Right atrium auricular region (tissue), 2 donors: ENCODE data around the gene EEF1AKMT2. TPM values are rescaled to one million over a fixed set of nuclear protein-coding genes. Genes with fewer than 3 reads are reported as not detected.

Experiments used
- DNase-seq: peaks from one replicate; pipeline ENCODE4 v3.0.0-alpha.2; 2019; ENCODE audit warnings: low spot score
- H3K27ac ChIP-seq, 2 donors: fragments of 200-600 bp; sonication (generic); 1 replicate in 1 of 2; 2 replicates in 1 of 2; pipeline ENCODE4 v1.5.1; 2016 to 2019
- H3K27me3 ChIP-seq, 2 donors: fragments of 200-600 bp; sonication (generic); one replicate each; pipeline versions ENCODE4 v1.5.1 to v1.6.0; 2017 to 2019
- H3K36me3 ChIP-seq: fragments of 200-600 bp; sonication (generic); one replicate; pipeline ENCODE4 v1.5.1; 2016
- H3K4me1 ChIP-seq, 2 donors: fragments of 200-600 bp; sonication (generic); one replicate each; pipeline versions ENCODE4 v1.5.1 to v1.6.0; 2017 to 2019
- H3K4me3 ChIP-seq, 2 donors: fragments of 200-600 bp; sonication (generic); 1 replicate in 1 of 2; 2 replicates in 1 of 2; pipeline ENCODE4 v1.5.1; 2017 to 2019; ENCODE audit warnings: mild to moderate bottlenecking in 1 of 2, moderate library complexity in 1 of 2
- H3K9me3 ChIP-seq, 2 donors: fragments of 200-600 bp; sonication (generic); one replicate each; pipeline ENCODE4 v1.5.1; 2019
- total RNA-seq, 2 donors: library from RNA; depleted of rRNA; stranded (reverse); fragments of >200 nt; gene quantifications; one replicate each; pipeline ENCODE4 v1.1.0, GENCODE V29; 2016
- TF ChIP-seq, protein P1 (sequence below), 2 donors: fragments of 200-600 bp; sonication (generic); IDR thresholded peaks; one replicate each; pipeline ENCODE4 v1.5.1; 2019; ENCODE audit warnings: antibody characterized with exemption in 2 of 2

Gene EEF1AKMT2
- total RNA-seq, 2 donors from 2014 or later = 9.6 to 10.2 TPM

DNA sequence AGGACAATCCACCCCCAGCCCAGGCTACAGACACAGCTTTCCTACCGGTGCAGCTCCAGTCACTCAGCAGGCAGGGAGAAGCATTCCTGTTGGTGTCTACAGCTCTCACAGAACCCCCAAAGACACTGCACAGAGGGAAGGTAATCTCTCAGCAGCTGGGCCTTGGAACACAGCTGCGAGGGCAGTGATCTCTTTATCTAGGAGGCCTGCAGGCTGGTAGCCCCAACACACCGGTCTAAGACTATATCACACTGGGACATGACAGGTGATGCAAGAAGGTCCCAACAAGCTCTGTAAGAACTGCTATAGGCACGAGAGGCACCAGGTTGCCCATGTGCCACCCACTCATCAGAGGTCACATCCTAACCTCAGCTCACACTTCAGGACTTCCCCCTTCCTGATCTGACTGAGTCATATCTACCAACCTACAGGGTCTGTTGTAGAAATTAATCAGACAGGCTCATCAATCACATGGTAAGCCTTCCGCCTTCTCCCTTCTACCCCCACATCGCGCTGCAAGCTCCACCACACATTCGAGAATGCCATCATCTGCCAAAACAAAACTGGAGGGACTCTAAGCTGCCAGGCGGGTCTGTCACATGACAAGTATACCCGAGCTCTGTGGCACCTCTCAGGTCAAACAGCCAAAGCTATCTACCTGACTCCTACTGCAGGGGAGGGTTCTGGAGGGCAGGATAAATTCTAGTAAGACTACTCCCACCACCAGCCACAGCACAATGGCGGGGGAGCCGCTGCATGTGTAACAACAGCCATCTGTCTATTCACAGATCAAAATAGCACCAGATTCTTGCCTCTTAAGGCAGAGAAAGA, 73.6 kb downstream of the EEF1AKMT2 start:
- no peaks in the 10 kb centered on the region for H3K36me3 ChIP-seq
- H3K4me1 ChIP-seq = peaks cover 0 to 84% of the 10 kb centered on the region in 2 donors
- H3K9me3 ChIP-seq = no peaks in the 10 kb centered on the region
- no peak overlapping the region for H3K4me3 ChIP-seq
- DNase-seq = no peak
- TF ChIP-seq, protein P1, sequence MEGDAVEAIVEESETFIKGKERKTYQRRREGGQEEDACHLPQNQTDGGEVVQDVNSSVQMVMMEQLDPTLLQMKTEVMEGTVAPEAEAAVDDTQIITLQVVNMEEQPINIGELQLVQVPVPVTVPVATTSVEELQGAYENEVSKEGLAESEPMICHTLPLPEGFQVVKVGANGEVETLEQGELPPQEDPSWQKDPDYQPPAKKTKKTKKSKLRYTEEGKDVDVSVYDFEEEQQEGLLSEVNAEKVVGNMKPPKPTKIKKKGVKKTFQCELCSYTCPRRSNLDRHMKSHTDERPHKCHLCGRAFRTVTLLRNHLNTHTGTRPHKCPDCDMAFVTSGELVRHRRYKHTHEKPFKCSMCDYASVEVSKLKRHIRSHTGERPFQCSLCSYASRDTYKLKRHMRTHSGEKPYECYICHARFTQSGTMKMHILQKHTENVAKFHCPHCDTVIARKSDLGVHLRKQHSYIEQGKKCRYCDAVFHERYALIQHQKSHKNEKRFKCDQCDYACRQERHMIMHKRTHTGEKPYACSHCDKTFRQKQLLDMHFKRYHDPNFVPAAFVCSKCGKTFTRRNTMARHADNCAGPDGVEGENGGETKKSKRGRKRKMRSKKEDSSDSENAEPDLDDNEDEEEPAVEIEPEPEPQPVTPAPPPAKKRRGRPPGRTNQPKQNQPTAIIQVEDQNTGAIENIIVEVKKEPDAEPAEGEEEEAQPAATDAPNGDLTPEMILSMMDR (IDR thresholded peaks at IDR 0.05) = no peak
- no peaks in the 10 kb centered on the region for H3K27me3 ChIP-seq
- H3K27ac ChIP-seq = peak overlapping the region; percentile 60 to 84

DNA sequence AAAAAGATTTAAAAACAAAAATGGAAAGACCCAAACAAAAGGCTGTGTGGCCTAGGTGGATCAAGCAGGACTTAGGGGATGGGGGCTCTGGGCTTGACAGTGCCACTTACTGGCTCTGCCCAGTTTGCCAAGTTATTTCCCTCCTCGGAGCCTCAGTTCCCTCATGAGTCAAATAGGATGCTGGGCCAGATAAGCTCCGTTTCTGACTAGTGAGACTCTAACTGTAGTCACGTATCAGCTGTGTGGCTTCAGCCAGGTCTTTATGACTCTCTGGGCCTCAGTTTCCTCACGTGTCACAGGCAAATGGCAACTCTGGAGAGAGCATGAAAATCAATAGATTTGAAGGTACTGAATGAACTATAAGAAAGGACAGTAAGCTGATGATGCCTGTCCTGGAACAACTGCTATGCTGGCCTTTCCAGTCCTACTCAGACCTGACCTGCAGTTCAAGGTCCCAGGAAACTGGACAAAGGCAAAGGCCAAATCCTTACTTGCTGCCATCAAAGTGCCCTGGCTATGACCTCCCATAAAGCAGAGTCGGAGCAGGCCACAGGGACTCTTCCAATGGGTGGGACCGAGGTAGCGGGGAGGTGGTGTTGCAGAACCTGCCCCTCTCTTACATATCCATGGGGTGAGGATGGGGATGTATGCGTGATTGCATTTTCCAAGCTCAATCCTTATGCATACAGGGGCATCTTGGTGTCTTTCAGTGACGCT, 74.5 kb downstream of the EEF1AKMT2 start:
- Histone ChIP-seq H3K27me3 (no peaks in the 10 kb centered on the region), H3K4me1 (peaks cover 0 to 75% of the 10 kb centered on the region in 2 donors), H3K9me3 (no peaks in the 10 kb centered on the region), H3K4me3 (no peak overlapping the region), H3K27ac (peak overlapping the region; percentile 60 to 84), H3K36me3 (no peaks in the 10 kb centered on the region)
- TF ChIP-seq, protein P1 (IDR thresholded peaks at IDR 0.05) = no peak
- DNase-seq = no peak

DNA sequence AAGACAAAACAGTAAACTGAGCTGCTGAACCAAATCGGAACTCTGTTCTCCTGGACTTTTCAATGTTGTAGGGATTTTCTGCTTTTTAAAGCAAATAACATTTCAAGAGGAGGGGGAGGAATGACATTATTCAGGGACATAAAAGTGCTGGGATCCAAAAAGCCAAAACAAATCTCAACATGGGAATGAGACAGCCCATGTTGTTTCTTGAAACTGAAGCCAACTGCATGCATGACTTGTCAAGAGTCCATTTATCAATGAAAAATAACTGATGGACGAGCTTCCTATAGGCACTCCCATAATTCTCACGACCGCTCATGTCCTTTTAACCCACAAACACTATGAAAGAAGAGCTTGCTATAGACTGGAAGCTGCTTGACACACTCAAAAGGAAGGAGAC, 75.3 kb downstream of the EEF1AKMT2 start:
- TF ChIP-seq, protein P1 (IDR thresholded peaks at IDR 0.05) = no peak
- Histone ChIP-seq H3K4me1 (peaks cover 0 to 68% of the 10 kb centered on the region in 2 donors), H3K4me3 (no peak overlapping the region), H3K36me3 (no peaks in the 10 kb centered on the region), H3K27ac (peak overlapping the region in 1 of 2 donors; percentile 84), H3K27me3 (no peaks in the 10 kb centered on the region), H3K9me3 (no peaks in the 10 kb centered on the region)
- DNase-seq = no peak

DNA sequence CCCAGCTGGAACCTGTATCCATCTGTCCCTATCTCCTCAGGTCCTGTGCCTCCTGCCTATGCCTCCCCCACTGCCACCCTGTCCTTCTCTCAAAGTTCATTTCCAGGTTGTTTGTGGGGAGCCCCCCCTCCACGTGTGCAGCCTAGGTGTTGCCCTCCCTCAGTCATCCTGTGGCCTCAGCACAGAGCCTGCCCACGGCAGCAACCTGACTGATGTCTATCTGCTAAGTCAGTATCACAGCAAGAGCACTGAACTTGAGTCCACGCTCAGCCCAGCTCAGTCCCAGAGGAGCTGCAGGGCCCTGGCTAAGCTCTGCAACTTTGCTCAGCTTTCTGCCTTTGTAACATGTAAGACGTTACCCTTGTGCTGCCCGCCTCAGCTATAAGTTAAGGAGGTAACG, 76.2 kb downstream of the EEF1AKMT2 start:
- DNase-seq = no peak
- Histone ChIP-seq H3K27me3 (no peaks in the 10 kb centered on the region), H3K4me3 (no peak overlapping the region), H3K4me1 (peaks cover 0 to 68% of the 10 kb centered on the region in 2 donors), H3K27ac (no peak overlapping the region), H3K9me3 (no peaks in the 10 kb centered on the region), H3K36me3 (no peaks in the 10 kb centered on the region)
- TF ChIP-seq, protein P1 (IDR thresholded peaks at IDR 0.05) = no peak

DNA sequence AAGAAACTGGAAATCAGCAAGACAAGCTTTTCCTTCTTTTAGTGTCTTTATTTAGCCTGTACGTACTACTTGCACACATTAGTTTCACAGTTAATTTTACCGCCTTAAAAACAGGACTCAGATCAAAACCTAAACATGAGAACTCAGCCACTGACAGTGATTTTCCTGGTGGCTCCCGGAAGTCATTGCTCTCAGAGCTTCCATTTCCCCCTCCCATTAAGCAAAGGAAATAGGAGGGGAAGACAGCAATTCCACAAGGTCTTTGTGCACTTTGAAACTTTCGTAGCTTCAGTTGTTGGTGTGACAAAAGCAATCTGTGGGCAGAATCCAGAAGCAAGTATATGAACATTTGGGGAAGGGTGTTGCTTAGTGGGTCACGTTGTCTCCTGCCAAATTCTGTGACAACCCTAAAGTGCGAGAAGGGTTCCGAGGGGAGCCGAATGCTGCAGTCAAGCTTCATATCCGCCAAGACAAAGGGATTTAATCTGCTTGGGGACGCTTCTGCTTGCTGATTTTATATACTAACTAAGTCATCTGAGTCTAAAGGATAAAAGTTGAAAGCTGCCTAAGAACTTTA, 77.9 kb downstream of the EEF1AKMT2 start:
- Histone ChIP-seq H3K27ac (peak overlapping the region; percentile 28 to 29), H3K27me3 (no peaks in the 10 kb centered on the region), H3K9me3 (no peaks in the 10 kb centered on the region), H3K4me3 (no peak overlapping the region), H3K4me1 (peaks cover 0 to 69% of the 10 kb centered on the region in 2 donors), H3K36me3 (no peaks in the 10 kb centered on the region)
- no peak for DNase-seq
- TF ChIP-seq, protein P1 (IDR thresholded peaks at IDR 0.05) = no peak
